K562 (cell line): ENCODE measurements around the gene GRB2. TPM values are rescaled to one million over a fixed set of nuclear protein-coding genes. Genes with fewer than 3 reads are reported as not detected.
A peak's percentile ranks its signal among the peaks of the same experiment; 100 is the strongest.

Source experiments
- BRD9 ChIP-seq: fragments of 450-650 bp; IDR thresholded peaks from 2 replicates; pipeline ENCODE4 v1.6.1; 2018; ENCODE audit warnings: low read depth; ENCODE audit not compliant: partially characterized antibody
- DACH1 ChIP-seq: fragments of 450-650 bp; IDR thresholded peaks from 2 replicates; pipeline ENCODE4 v1.6.1; 2018; ENCODE audit not compliant: partially characterized antibody
- E2F3 ChIP-seq: fragments of 250-450 bp; sonication (Bioruptor Pico); IDR thresholded peaks from 2 replicates; pipeline ENCODE4 v1.4.0; 2020; ENCODE audit warnings: mild to moderate bottlenecking
- ELF4 ChIP-seq: fragments of 450-650 bp; formaldehyde crosslinking; IDR thresholded peaks from 2 replicates; pipeline ENCODE4 v1.4.0; 2022; ENCODE audit warnings: missing genetic modification characterization
- FOXP1 ChIP-seq: sonication (generic); formaldehyde crosslinking; IDR thresholded peaks from 2 replicates; pipeline ENCODE4 v1.8.0; 2022; ENCODE audit warnings: mild to moderate bottlenecking, missing genetic modification reagents
- HDAC6 ChIP-seq: IDR thresholded peaks from 2 replicates; pipeline ENCODE4 v1.6.1; 2012; ENCODE audit warnings: low read depth, mild to moderate bottlenecking, control low read depth, inconsistent platforms, low read length, moderate library complexity
- HDAC8 ChIP-seq: fragments of 450-650 bp; IDR thresholded peaks from 2 replicates; pipeline ENCODE4 v1.6.1; 2016; ENCODE audit warnings: mild to moderate bottlenecking, missing genetic modification characterization, moderate library complexity, missing compliant biosample characterization
- HSF4 ChIP-seq: fragments of 250-450 bp; sonication (Bioruptor Pico); IDR thresholded peaks from 2 replicates; pipeline ENCODE4 v2.1.2; 2022; ENCODE audit warnings: mild to moderate bottlenecking, moderate library complexity, borderline replicate concordance
- KAT7 ChIP-seq: sonication (generic); formaldehyde crosslinking; IDR thresholded peaks from 2 replicates; pipeline ENCODE4 v1.8.0; 2022; ENCODE audit warnings: missing genetic modification reagents, mild to moderate bottlenecking, borderline replicate concordance
- MBD2 ChIP-seq: sonication (generic); IDR thresholded peaks from 2 replicates; pipeline ENCODE4 v1.6.1; 2016; ENCODE audit warnings: low read depth, borderline replicate concordance
- MCM2 ChIP-seq: fragments of 450-650 bp; IDR thresholded peaks from 2 replicates; pipeline ENCODE4 v1.6.1; 2017; ENCODE audit warnings: low read depth, mild to moderate bottlenecking
- MEF2A ChIP-seq: IDR thresholded peaks from 2 replicates; pipeline ENCODE4 v1.6.1; 2011; ENCODE audit warnings: low read depth, mild to moderate bottlenecking, low read length, moderate library complexity; ENCODE audit not compliant: control insufficient read depth
- MIER1 ChIP-seq: fragments of 450-650 bp; IDR thresholded peaks from 2 replicates; pipeline ENCODE4 v1.6.1; 2016; ENCODE audit warnings: antibody characterized with exemption, mild to moderate bottlenecking, low read depth
- NR2C2 ChIP-seq, 2 experiments: fragments of 200-800 bp in 1 of 2; sonication (Bioruptor generic) in 1 of 2; sonication (generic) in 1 of 2; formaldehyde crosslinking in 1 of 2; IDR thresholded peaks; 2 replicates each; pipeline versions ENCODE4 v1.6.1 to v1.8.0; 2016 to 2022; ENCODE audit warnings: mild to moderate bottlenecking in 1 of 2, missing compliant biosample characterization in 1 of 2, missing genetic modification characterization in 1 of 2, missing genetic modification reagents in 1 of 2
- PHF21A ChIP-seq: fragments of 450-650 bp; IDR thresholded peaks from 2 replicates; pipeline ENCODE4 v1.6.1; 2017; ENCODE audit warnings: low read depth, borderline replicate concordance
- PHTF2 ChIP-seq: fragments of 250-450 bp; sonication (Bioruptor Pico); IDR thresholded peaks from 2 replicates; pipeline ENCODE4 v1.5.0; 2021; ENCODE audit warnings: mild to moderate bottlenecking
- POLR2H ChIP-seq: IDR thresholded peaks from 2 replicates; pipeline ENCODE4 v1.6.1; 2016; ENCODE audit warnings: missing genetic modification characterization, low read depth, mild to moderate bottlenecking, control low read depth, missing compliant biosample characterization, moderate library complexity
- SMARCE1 ChIP-seq: fragments of 450-650 bp; IDR thresholded peaks from 2 replicates; pipeline ENCODE4 v1.7.1; 2016; ENCODE audit warnings: mild to moderate bottlenecking
- SRF ChIP-seq, 2 experiments: fragments of 250-450, 450-650 bp in 1 of 2; sonication (Bioruptor Pico) in 1 of 2; sonication (generic) in 1 of 2; formaldehyde crosslinking; IDR thresholded peaks; 2 replicates each; pipeline versions ENCODE4 v1.5.0 to v1.5.1; 2020 to 2022; ENCODE audit warnings: mild to moderate bottlenecking in 1 of 2, missing genetic modification reagents in 1 of 2
- TAF9B ChIP-seq: fragments of 450-650 bp; IDR thresholded peaks from 2 replicates; pipeline ENCODE4 v1.6.1; 2018; ENCODE audit warnings: mild to moderate bottlenecking; ENCODE audit not compliant: partially characterized antibody
- YBX1 ChIP-seq: fragments of 450-650 bp; IDR thresholded peaks from 2 replicates; pipeline ENCODE4 v1.7.1; 2016; ENCODE audit warnings: mild to moderate bottlenecking
- ZBTB7A ChIP-seq: IDR thresholded peaks from 2 replicates; pipeline ENCODE4 v1.6.1; 2011; ENCODE audit warnings: low read depth, mild to moderate bottlenecking, low read length, moderate library complexity, borderline replicate concordance; ENCODE audit not compliant: control insufficient read depth
- polyA plus RNA-seq, 8 experiments: library from polyadenylated mRNA; depleted of rRNA in 4 of 8; stranded (reverse) in 5 of 8; unstranded in 3 of 8; fragments of >200 nt; fragmentation: Nextera tagmentation in 2 of 8; fragmentation: Illumina TruSeq in 1 of 8; extraction: Ambion mirVana in 2 of 8; extraction: Trizol in 1 of 8; gene quantifications; 2 replicates each; pipeline versions ENCODE4 v1.2.1 to v1.2.3, GENCODE V29; 2011 to 2014; ENCODE audit warnings: inconsistent platforms in 1 of 8, missing spikeins in 1 of 8
- total RNA-seq, 7 experiments: library from RNA; depleted of rRNA in 6 of 7; stranded (reverse); fragments of >200 nt in 6 of 7; fragmentation: Illumina TruSeq in 2 of 7; extraction: Trizol in 2 of 7; gene quantifications; 2 replicates each; pipeline versions ENCODE4 v1.2.1 to v1.2.3, GENCODE V29; 2011 to 2021; ENCODE audit warnings: low replicate concordance in 1 of 7
- TF ChIP-seq, protein P1 (sequence below): sonication (generic); formaldehyde crosslinking; IDR thresholded peaks from 2 replicates; pipeline ENCODE4 v1.9.0; 2022; ENCODE audit warnings: mild to moderate bottlenecking, missing genetic modification reagents
- TF ChIP-seq, protein P2 (sequence below): IDR thresholded peaks from 2 replicates; pipeline ENCODE4 v1.6.1; 2012; ENCODE audit warnings: low read depth, low read length, improper control_type of control experiment, borderline replicate concordance
- TF ChIP-seq, protein P3 (sequence below): fragments of 450-650 bp; IDR thresholded peaks from 2 replicates; pipeline ENCODE4 v1.7.1; 2018; ENCODE audit warnings: mild to moderate bottlenecking, low read depth; ENCODE audit not compliant: partially characterized antibody

GRB2 gene
- total and polyA plus RNA-seq, 9 of the 15 experiments (the other 6 are each of a cell fraction or from before 2014, with no cell fraction given), result 57.2 to 136 (median 84.8) TPM

DNA sequence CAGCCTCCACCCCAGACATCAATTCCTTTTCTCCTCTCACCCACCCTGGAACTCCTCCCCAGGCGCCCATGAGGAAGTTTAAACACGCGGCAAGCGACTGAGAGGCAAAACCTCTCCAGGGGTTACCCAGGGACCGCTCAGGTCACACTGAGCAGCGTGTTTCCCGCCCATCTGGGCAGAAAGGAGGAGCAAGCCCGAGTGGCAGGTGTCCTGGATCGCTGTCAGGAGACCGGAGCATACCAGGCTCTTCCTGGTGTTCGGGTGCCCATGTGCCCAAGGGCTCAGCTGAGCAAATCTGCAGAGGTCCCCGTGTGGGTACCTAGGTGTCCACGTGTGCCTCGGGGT is 116.7 kb downstream of the GRB2 start (continued):
- no peak for TF ChIP-seq SRF (CRISPR knock-in tag; IDR thresholded peaks at IDR 0.05)
- TF ChIP-seq PHTF2 (CRISPR knock-in tag), result no peak
- TF ChIP-seq POLR2H (tag), result no peak
- no peak for TF ChIP-seq HDAC8 (tag)
- TF ChIP-seq MEF2A, result no peak
- no peak for TF ChIP-seq PHF21A
- TF ChIP-seq HSF4, result no peak
- no peak for TF ChIP-seq ZBTB7A
- TF ChIP-seq MBD2, result no peak
- TF ChIP-seq, protein P1, sequence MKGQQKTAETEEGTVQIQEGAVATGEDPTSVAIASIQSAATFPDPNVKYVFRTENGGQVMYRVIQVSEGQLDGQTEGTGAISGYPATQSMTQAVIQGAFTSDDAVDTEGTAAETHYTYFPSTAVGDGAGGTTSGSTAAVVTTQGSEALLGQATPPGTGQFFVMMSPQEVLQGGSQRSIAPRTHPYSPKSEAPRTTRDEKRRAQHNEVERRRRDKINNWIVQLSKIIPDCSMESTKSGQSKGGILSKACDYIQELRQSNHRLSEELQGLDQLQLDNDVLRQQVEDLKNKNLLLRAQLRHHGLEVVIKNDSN (CRISPR knock-in tag), result no peak; the same call in 1 of the 2 replicates
- TF ChIP-seq YBX1, result no peak
- no peak for TF ChIP-seq MCM2
- TF ChIP-seq, protein P2, sequence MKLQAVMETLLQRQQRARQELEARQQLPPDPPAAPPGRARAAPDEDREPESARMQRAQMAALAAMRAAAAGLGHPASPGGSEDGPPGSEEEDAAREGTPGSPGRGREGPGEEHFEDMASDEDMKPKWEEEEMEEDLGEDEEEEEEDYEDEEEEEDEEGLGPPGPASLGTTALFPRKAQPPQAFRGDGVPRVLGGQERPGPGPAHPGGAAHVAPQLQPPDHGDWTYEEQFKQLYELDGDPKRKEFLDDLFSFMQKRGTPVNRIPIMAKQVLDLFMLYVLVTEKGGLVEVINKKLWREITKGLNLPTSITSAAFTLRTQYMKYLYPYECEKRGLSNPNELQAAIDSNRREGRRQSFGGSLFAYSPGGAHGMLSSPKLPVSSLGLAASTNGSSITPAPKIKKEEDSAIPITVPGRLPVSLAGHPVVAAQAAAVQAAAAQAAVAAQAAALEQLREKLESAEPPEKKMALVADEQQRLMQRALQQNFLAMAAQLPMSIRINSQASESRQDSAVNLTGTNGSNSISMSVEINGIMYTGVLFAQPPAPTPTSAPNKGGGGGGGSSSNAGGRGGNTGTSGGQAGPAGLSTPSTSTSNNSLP, result no peak
- TF ChIP-seq, protein P3, sequence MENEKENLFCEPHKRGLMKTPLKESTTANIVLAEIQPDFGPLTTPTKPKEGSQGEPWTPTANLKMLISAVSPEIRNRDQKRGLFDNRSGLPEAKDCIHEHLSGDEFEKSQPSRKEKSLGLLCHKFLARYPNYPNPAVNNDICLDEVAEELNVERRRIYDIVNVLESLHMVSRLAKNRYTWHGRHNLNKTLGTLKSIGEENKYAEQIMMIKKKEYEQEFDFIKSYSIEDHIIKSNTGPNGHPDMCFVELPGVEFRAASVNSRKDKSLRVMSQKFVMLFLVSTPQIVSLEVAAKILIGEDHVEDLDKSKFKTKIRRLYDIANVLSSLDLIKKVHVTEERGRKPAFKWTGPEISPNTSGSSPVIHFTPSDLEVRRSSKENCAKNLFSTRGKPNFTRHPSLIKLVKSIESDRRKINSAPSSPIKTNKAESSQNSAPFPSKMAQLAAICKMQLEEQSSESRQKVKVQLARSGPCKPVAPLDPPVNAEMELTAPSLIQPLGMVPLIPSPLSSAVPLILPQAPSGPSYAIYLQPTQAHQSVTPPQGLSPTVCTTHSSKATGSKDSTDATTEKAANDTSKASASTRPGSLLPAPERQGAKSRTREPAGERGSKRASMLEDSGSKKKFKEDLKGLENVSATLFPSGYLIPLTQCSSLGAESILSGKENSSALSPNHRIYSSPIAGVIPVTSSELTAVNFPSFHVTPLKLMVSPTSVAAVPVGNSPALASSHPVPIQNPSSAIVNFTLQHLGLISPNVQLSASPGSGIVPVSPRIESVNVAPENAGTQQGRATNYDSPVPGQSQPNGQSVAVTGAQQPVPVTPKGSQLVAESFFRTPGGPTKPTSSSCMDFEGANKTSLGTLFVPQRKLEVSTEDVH, result no peak
- TF ChIP-seq ELF4, result no peak
- TF ChIP-seq DACH1, result no peak
- no peak for TF ChIP-seq BRD9
- TF ChIP-seq NR2C2 (CRISPR knock-in tag; IDR thresholded peaks at IDR 0.05), result 0 out of 2 replicates have a peak, but pooled peaks have one; percentile 36
- no peak for TF ChIP-seq NR2C2 (tag; IDR thresholded peaks at IDR 0.05)
- TF ChIP-seq KAT7 (CRISPR knock-in tag), result no peak
- 0 out of 2 replicates have a peak, but pooled peaks have one; percentile 20 for TF ChIP-seq SMARCE1
- 0 out of 2 replicates have a peak, but pooled peaks have one; percentile 20 for TF ChIP-seq FOXP1 (CRISPR knock-in tag)
- TF ChIP-seq TAF9B, result no peak
- TF ChIP-seq E2F3 (CRISPR knock-in tag), result no peak
- TF ChIP-seq HDAC6, result no peak
- no peak for TF ChIP-seq MIER1
